Measurements from ENCODE around the gene MXI1. TPM values are rescaled to one million over a fixed set of nuclear protein-coding genes. Genes with fewer than 3 reads are reported as not detected.

Gene MXI1
- total and polyA plus RNA-seq, 2 experiments from 2014 or later = 5.1 to 8.5 TPM

- TF ChIP-seq ZNF462 (CRISPR knock-in tag; IDR thresholded peaks at IDR 0.05) = no peak
- no peak for TF ChIP-seq ETS1 (IDR thresholded peaks at IDR 0.05)
- no peak for TF ChIP-seq EZH2 (IDR thresholded peaks at IDR 0.05; ENCODE audit: low read depth, unreplicated experiment)
- TF ChIP-seq CTCF (conservative IDR thresholded peaks at IDR 0.05; ENCODE audit: low read depth in 2 of 2) = no peak
Measured at GRCh38 chr10:110233846-110234245, 26.4 kb downstream of the MXI1 start (continued).

- no peak overlapping the region for H2AFZ ChIP-seq
- no peaks in the 10 kb centered on the region for H3K36me3 Mint-ChIP-seq (ENCODE audit: low read depth)
- no peak overlapping the region for H3K4me3 ChIP-seq
- H3K79me2 ChIP-seq (replicated peaks; ENCODE audit: insufficient read depth) = no peaks in the 10 kb centered on the region
- no peak overlapping the region for H3K4me3 Mint-ChIP-seq
- DNase-seq (ENCODE audit: low spot score) = no peak
- no peak overlapping the region for H3K4me2 ChIP-seq
- H3K9me2 ChIP-seq (ENCODE audit: insufficient read depth) = no peaks in the 10 kb centered on the region
- no peaks in the 10 kb centered on the region for H3K27me3 ChIP-seq (ENCODE audit: insufficient read depth)
- no peaks in the 10 kb centered on the region for H3K9me3 Mint-ChIP-seq
- no peaks in the 10 kb centered on the region for H3K27me3 Mint-ChIP-seq (ENCODE audit: insufficient read depth, low read depth, poor library complexity)
- no peak overlapping the region for H3K27ac ChIP-seq (ENCODE audit: low read depth)
- no peak for ATAC-seq
- H3K36me3 ChIP-seq (ENCODE audit: insufficient read depth) = no peaks in the 10 kb centered on the region
- H3K4me1 ChIP-seq (ENCODE audit: insufficient read depth) = peaks cover 8% of the 10 kb centered on the region
- no peaks in the 10 kb centered on the region; the same call in 1 of the 2 replicates for H4K20me1 ChIP-seq (replicated peaks; ENCODE audit: insufficient read depth)
- no peaks in the 10 kb centered on the region for H3F3A ChIP-seq (replicated peaks; ENCODE audit: low read depth)
- no peak overlapping the region for H3K27ac Mint-ChIP-seq
- H3K4me1 Mint-ChIP-seq = peaks cover 9% of the 10 kb centered on the region; the same call in 1 of the 3 replicates
- no peak for TF ChIP-seq STAT1 (IDR thresholded peaks at IDR 0.05; ENCODE audit: unreplicated experiment)
- TF ChIP-seq REST (IDR thresholded peaks at IDR 0.05; ENCODE audit: unreplicated experiment) = no peak
- no peak for TF ChIP-seq ZNF114 (CRISPR knock-in tag; IDR thresholded peaks at IDR 0.05)
- no peak for TF ChIP-seq ZNF331 (CRISPR knock-in tag; IDR thresholded peaks at IDR 0.05; ENCODE audit: low read depth)
- TF ChIP-seq EZH2phosphoT487 (IDR thresholded peaks at IDR 0.05; ENCODE audit: unreplicated experiment) = no peak
Measured at GRCh38 chr10:110237894-110238480, 30.6 kb downstream of the MXI1 start.

Data from GM23338 (cell line).